ENCODE measurements around the gene RGS3. TPM values are rescaled to one million over a fixed set of nuclear protein-coding genes. Genes with fewer than 3 reads are reported as not detected.

The RGS3 gene
- polyA plus RNA-seq, 1 experiment, result 41.0 TPM

DNA sequence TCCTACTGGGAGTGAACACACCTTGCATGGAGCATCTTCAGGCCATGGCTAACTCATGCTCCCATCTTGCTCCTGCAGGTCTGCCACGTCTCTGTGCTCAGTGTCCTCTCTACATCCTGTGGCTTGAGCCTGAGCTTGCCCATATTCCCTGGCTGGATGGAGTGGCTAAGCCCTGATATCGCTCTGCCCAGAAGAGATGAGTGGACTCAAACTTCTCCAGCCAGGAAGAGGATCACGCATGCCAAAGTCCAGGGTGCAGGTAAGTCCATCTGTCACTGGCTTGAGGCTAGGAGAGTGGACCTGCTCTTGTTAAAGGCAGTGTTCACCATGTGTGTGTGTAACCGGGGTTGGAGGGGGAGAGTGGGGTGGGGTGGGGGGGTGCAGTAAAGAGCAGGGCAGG, 1.6 kb upstream of the RGS3 start:
- no peak for DNase-seq (ENCODE audit: low read depth, low spot score)
- no peaks in the 10 kb centered on the region; the same call in 1 of the 2 replicates for H3K9me3 ChIP-seq (ENCODE audit: control insufficient read depth, insufficient read depth, low read length)
- peaks cover 3% of the 10 kb centered on the region for H3K27me3 ChIP-seq (ENCODE audit: control insufficient read depth, insufficient read depth, low read length)
- H3K27ac ChIP-seq (ENCODE audit: low read depth, low read length), result no peak overlapping the region
- POLR2A ChIA-PET, result no interaction called here
- no peak overlapping the region for H3K4me3 ChIP-seq (ENCODE audit: low read depth, low read length)
- CTCF ChIA-PET, result no interaction called here
- no peak for TF ChIP-seq CTCF (IDR thresholded peaks at IDR 0.05; ENCODE audit: low read depth, low read length)

GRCh38 chr9:113462781-113463286, 693 bp upstream of the RGS3 start:
- H3K27me3 ChIP-seq (ENCODE audit: control insufficient read depth, insufficient read depth, low read length), result peaks cover 3% of the 10 kb centered on the region
- no peak overlapping the region for H3K4me3 ChIP-seq (ENCODE audit: low read depth, low read length)
- POLR2A ChIA-PET, result interaction anchor here (1.2 kb wide), 1 partner anchor 103 kb away, joined by 4 read pairs; no protein-coding TSS in a partner anchor
- DNase-seq (ENCODE audit: low read depth, low spot score), result no peak
- H3K9me3 ChIP-seq (ENCODE audit: control insufficient read depth, insufficient read depth, low read length), result no peaks in the 10 kb centered on the region; the same call in 1 of the 2 replicates
- H3K27ac ChIP-seq (ENCODE audit: low read depth, low read length), result no peak overlapping the region
- CTCF ChIA-PET, result interaction anchor here (0.6 to 1.2 kb wide), 2 partner anchors 26 to 127 kb away, joined by 3 read pairs; no protein-coding TSS in a partner anchor
- TF ChIP-seq CTCF (IDR thresholded peaks at IDR 0.05; ENCODE audit: low read depth, low read length), result no peak

GRCh38 chr9:113464286-113464660, 746 bp downstream of the RGS3 start:
- Histone ChIP-seq H3K9me3 (ENCODE audit: control insufficient read depth, insufficient read depth, low read length) (no peaks in the 10 kb centered on the region; the same call in 1 of the 2 replicates), H3K4me3 (ENCODE audit: low read depth, low read length) (no peak overlapping the region), H3K27me3 (ENCODE audit: control insufficient read depth, insufficient read depth, low read length) (peaks cover 3% of the 10 kb centered on the region), H3K27ac (ENCODE audit: low read depth, low read length) (no peak overlapping the region)
- POLR2A ChIA-PET, result no interaction called here
- CTCF ChIA-PET, result interaction anchor here (1.1 to 1.2 kb wide), 2 partner anchors 125 to 127 kb away, joined by 3 read pairs; no protein-coding TSS in a partner anchor
- DNase-seq (ENCODE audit: low read depth, low spot score), result no peak
- no peak for TF ChIP-seq CTCF (IDR thresholded peaks at IDR 0.05; ENCODE audit: low read depth, low read length)

DNA sequence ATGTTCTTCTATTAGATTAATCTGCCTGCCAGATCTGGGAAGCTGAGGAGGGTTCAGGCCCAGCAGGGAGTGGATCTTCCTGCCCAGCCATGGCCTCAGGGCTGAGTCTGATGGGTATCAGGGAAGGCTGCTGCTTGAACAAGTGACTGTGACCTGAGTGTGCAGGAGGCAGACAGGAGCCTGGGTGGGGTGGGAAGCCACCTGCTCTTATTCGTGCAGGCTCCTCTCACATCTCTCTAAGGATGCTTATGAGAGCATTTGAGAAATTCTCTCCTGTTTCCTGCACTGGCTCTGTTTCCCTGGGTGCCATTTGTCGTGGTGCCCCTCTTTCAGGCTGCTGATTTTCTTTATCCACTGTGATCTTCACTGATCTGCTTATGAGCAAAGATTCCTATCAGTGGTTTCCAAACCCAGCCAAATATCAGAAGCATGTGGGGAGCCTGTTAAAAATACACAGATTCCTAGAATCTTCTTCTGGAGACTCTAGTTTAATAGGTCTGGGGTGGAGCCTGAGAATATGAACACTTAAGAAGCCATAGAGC, 2.1 kb downstream of the RGS3 start:
- TF ChIP-seq CTCF (IDR thresholded peaks at IDR 0.05; ENCODE audit: low read depth, low read length), result no peak
- no peak overlapping the region for H3K4me3 ChIP-seq (ENCODE audit: low read depth, low read length)
- H3K27me3 ChIP-seq (ENCODE audit: control insufficient read depth, insufficient read depth, low read length), result peaks cover 3% of the 10 kb centered on the region
- ChIA-PET CTCF (interaction anchor here (1.1 kb wide), 1 partner anchor 126 kb away, joined by 3 read pairs; no protein-coding TSS in a partner anchor), POLR2A (interaction anchor here (0.7 kb wide), 1 partner anchor 87 kb away, joined by 7 read pairs; no protein-coding TSS in a partner anchor)
- DNase-seq (ENCODE audit: low read depth, low spot score), result no peak
- no peak overlapping the region for H3K27ac ChIP-seq (ENCODE audit: low read depth, low read length)
- H3K9me3 ChIP-seq (ENCODE audit: control insufficient read depth, insufficient read depth, low read length), result no peaks in the 10 kb centered on the region; the same call in 1 of the 2 replicates

- DNase-seq (ENCODE audit: low read depth, low spot score), result no peak
- POLR2A ChIA-PET, result no interaction called here
- Histone ChIP-seq H3K27ac (ENCODE audit: low read depth, low read length) (no peak overlapping the region), H3K27me3 (ENCODE audit: control insufficient read depth, insufficient read depth, low read length) (peaks cover 3% of the 10 kb centered on the region), H3K9me3 (ENCODE audit: control insufficient read depth, insufficient read depth, low read length) (no peaks in the 10 kb centered on the region; the same call in 1 of the 2 replicates), H3K4me3 (ENCODE audit: low read depth, low read length) (no peak overlapping the region)
- TF ChIP-seq CTCF (IDR thresholded peaks at IDR 0.05; ENCODE audit: low read depth, low read length), result no peak
- CTCF ChIA-PET, result no interaction called here
Measured at GRCh38 chr9:113467183-113467582, 3.7 kb downstream of the RGS3 start.
